Uterus (tissue), 2 donors: Measurements from ENCODE around the gene CR1L.

Experiments used
- POLR2A ChIP-seq, 2 donors: fragments of 450-650 bp; IDR thresholded peaks; one replicate each; pipeline ENCODE4 v1.6.1; 2016; ENCODE audit warnings: antibody characterized with exemption in 2 of 2, mild to moderate bottlenecking in 1 of 2, moderate library complexity in 1 of 2
- TF ChIP-seq, protein P1 (sequence below), 4 experiments: fragments of 200-600 bp in 2 of 4; fragments of 450-650 bp in 2 of 4; sonication (generic) in 2 of 4; IDR thresholded peaks; one replicate each; pipeline ENCODE4 v1.5.1; 2016 to 2019; ENCODE audit warnings: antibody characterized with exemption in 4 of 4, mild to moderate bottlenecking in 2 of 4, moderate library complexity in 1 of 4

DNA sequence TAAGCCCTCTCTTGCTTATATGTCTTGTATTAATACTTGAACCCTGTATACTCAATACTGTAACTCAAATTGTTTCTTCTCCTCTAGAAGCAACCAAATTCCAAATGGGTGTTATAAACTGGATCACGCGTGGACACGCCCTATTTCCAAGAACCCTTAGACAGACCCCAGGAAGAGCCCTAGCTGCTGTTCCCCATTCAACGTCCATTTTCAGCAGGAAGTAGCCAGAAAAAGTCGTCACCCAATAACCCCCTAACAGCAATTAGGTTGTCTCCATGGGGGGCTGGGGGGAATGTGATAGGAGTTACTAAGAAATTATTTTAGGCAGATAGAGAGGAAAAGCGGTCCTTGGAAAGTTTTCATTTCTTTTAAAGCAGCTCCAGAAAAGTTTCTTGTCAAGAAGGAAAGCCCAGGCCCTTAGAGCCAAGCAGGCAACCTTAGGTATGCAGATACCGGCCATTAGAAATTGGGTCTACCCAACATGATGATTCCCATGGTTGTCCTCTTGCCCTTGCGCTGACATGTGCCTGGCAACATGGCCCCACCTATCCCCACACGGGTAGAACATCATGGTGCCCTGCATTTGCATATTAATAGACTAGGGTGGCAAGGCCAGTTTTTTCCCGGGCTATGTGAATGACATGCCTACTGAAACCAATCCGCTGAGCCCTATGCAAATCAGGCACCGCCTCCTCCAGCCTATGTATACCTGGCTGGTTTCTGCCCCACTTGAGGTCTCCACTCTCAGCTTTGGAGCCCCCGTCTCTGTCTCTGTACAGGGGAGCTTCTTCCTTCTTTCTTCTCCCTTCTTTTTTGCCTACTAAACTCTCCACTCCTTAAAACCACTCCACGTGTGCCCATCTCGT lies 102.9 kb downstream of the CR1L start:
- TF ChIP-seq, protein P1, sequence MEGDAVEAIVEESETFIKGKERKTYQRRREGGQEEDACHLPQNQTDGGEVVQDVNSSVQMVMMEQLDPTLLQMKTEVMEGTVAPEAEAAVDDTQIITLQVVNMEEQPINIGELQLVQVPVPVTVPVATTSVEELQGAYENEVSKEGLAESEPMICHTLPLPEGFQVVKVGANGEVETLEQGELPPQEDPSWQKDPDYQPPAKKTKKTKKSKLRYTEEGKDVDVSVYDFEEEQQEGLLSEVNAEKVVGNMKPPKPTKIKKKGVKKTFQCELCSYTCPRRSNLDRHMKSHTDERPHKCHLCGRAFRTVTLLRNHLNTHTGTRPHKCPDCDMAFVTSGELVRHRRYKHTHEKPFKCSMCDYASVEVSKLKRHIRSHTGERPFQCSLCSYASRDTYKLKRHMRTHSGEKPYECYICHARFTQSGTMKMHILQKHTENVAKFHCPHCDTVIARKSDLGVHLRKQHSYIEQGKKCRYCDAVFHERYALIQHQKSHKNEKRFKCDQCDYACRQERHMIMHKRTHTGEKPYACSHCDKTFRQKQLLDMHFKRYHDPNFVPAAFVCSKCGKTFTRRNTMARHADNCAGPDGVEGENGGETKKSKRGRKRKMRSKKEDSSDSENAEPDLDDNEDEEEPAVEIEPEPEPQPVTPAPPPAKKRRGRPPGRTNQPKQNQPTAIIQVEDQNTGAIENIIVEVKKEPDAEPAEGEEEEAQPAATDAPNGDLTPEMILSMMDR (IDR thresholded peaks at IDR 0.05) = no peak
- no peak for TF ChIP-seq POLR2A (IDR thresholded peaks at IDR 0.05)
